SK-N-SH treated with all-trans-retinoic acid at 6 μM for 48 hours (cell line): Measurements from ENCODE around the gene TET2.

Experiments used
- ATAC-seq: fragments of 200-7000 bp; cut with Tn5 transposase; 3 replicates; pipeline ENCODE4 v1.9.1; 2020; ENCODE audit warnings: mild to moderate bottlenecking, moderate library complexity
- ARNTL ChIP-seq: fragments of 450-650 bp; formaldehyde crosslinking; IDR thresholded peaks from 2 replicates; pipeline ENCODE4 v1.5.0; 2020; ENCODE audit warnings: low read depth, mild to moderate bottlenecking, moderate library complexity, borderline replicate concordance
- BACH2 ChIP-seq: fragments of 250-450 bp; sonication (Bioruptor Pico); IDR thresholded peaks from 2 replicates; pipeline ENCODE4 v1.9.0; 2021; ENCODE audit warnings: mild to moderate bottlenecking, borderline replicate concordance
- CREB5 ChIP-seq: fragments of 250-450 bp; sonication (Bioruptor Pico); IDR thresholded peaks from 2 replicates; pipeline ENCODE4 v1.5.1; 2020; ENCODE audit warnings: low read depth, mild to moderate bottlenecking, moderate library complexity
- CSDC2 ChIP-seq: fragments of 250-450 bp; sonication (Bioruptor Pico); IDR thresholded peaks from 2 replicates; pipeline ENCODE4 v1.5.0; 2020; ENCODE audit warnings: mild to moderate bottlenecking, moderate library complexity
- CSRNP3 ChIP-seq: fragments of 250-450 bp; sonication (Bioruptor Pico); IDR thresholded peaks from 2 replicates; pipeline ENCODE4 v1.5.1; 2021; ENCODE audit warnings: mild to moderate bottlenecking, moderate library complexity
- ESRRG ChIP-seq: fragments of 250-450 bp; sonication (Bioruptor Pico); IDR thresholded peaks from 2 replicates; pipeline ENCODE4 v1.6.1; 2021; ENCODE audit warnings: mild to moderate bottlenecking
- GLIS3 ChIP-seq: fragments of 250-450 bp; sonication (Bioruptor Pico); IDR thresholded peaks from 2 replicates; pipeline ENCODE4 v1.5.0; 2020; ENCODE audit warnings: mild to moderate bottlenecking, moderate library complexity
- ISL1 ChIP-seq: fragments of 250-450 bp; sonication (Bioruptor Pico); IDR thresholded peaks from 2 replicates; pipeline ENCODE4 v2.1.2; 2022; ENCODE audit warnings: mild to moderate bottlenecking, moderate library complexity
- OSR1 ChIP-seq: fragments of 250-450 bp; sonication (Bioruptor Pico); IDR thresholded peaks from 2 replicates; pipeline ENCODE4 v1.8.0; 2022; ENCODE audit warnings: moderate library complexity, mild to moderate bottlenecking, inconsistent platforms
- POU6F1 ChIP-seq: fragments of 250-450 bp; sonication (Bioruptor Pico); IDR thresholded peaks from 2 replicates; pipeline ENCODE4 v1.8.0; 2021; ENCODE audit warnings: low read depth, mild to moderate bottlenecking, moderate library complexity, borderline replicate concordance
- SNAI2 ChIP-seq: fragments of 250-450 bp; sonication (Bioruptor Pico); IDR thresholded peaks from 2 replicates; pipeline ENCODE4 v1.5.0; 2020; ENCODE audit warnings: mild to moderate bottlenecking, moderate library complexity
- TCF4 ChIP-seq: fragments of 250-450 bp; sonication (Bioruptor Pico); IDR thresholded peaks from 2 replicates; pipeline ENCODE4 v1.8.0; 2021; ENCODE audit warnings: mild to moderate bottlenecking, moderate library complexity, borderline replicate concordance
- TOX ChIP-seq: fragments of 250-450 bp; sonication (Bioruptor Pico); IDR thresholded peaks from 2 replicates; pipeline ENCODE4 v1.8.0; 2021; ENCODE audit warnings: mild to moderate bottlenecking, moderate library complexity, borderline replicate concordance
- TSHZ2 ChIP-seq: fragments of 250-450 bp; sonication (Bioruptor Pico); IDR thresholded peaks from 2 replicates; pipeline ENCODE4 v1.5.0; 2020; ENCODE audit warnings: mild to moderate bottlenecking, moderate library complexity
- ZC3H10 ChIP-seq: fragments of 250-450 bp; sonication (Bioruptor Pico); IDR thresholded peaks from 2 replicates; pipeline ENCODE4 v1.5.1; 2021; ENCODE audit warnings: mild to moderate bottlenecking, moderate library complexity
- ZFP3 ChIP-seq: fragments of 250-450 bp; sonication (Bioruptor Pico); IDR thresholded peaks from 2 replicates; pipeline ENCODE4 v1.5.0; 2020; ENCODE audit warnings: mild to moderate bottlenecking, moderate library complexity
- ZFP30 ChIP-seq: fragments of 450-650 bp; formaldehyde crosslinking; IDR thresholded peaks from 2 replicates; pipeline ENCODE4 v1.5.0; 2022; ENCODE audit warnings: mild to moderate bottlenecking, moderate library complexity
- ZNF565 ChIP-seq: fragments of 450-650 bp; formaldehyde crosslinking; conservative IDR thresholded peaks from 2 replicates; pipeline ENCODE4 v1.5.0; 2020; ENCODE audit warnings: low read depth, mild to moderate bottlenecking, moderate library complexity
- ZNF70 ChIP-seq: fragments of 450-650 bp; formaldehyde crosslinking; IDR thresholded peaks from 2 replicates; pipeline ENCODE4 v1.5.0; 2020; ENCODE audit warnings: mild to moderate bottlenecking, moderate library complexity
- ZNF8 ChIP-seq: fragments of 450-650 bp; formaldehyde crosslinking; IDR thresholded peaks from 2 replicates; pipeline ENCODE4 v1.5.0; 2020; ENCODE audit warnings: mild to moderate bottlenecking, moderate library complexity
- TF ChIP-seq, protein P1 (sequence below): fragments of 250-450 bp; sonication (Bioruptor Pico); IDR thresholded peaks from 2 replicates; pipeline ENCODE4 v1.8.0; 2020; ENCODE audit warnings: mild to moderate bottlenecking, moderate library complexity, borderline replicate concordance

Gene TET2

DNA sequence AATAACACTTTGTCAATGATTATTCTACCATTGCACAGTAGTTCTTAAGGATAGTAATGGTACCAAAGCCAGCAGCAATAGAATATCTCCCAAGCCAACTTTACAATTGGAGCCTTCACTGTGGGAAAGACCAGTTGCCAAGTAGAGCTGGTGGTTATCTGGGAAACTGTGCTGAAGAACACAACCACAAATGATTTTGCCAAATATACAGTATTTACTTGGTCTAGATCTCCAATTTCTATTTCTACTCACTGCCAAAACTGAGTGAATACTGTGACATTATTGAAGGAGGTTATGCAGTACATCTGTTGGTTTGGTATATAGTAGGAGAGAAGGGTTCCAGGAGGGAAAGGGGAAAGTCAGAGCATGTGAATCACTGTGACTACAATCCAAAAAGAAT, 3.8 kb downstream of the TET2 start:
- ATAC-seq = no peak
- TF ChIP-seq CSDC2 (CRISPR knock-in tag) = no peak
- no peak for TF ChIP-seq ZC3H10
- TF ChIP-seq TSHZ2 = no peak
- no peak for TF ChIP-seq GLIS3 (CRISPR knock-in tag)
- TF ChIP-seq TCF4 (CRISPR knock-in tag) = no peak
- no peak for TF ChIP-seq SNAI2 (CRISPR knock-in tag)
- TF ChIP-seq ESRRG (CRISPR knock-in tag) = no peak
- no peak for TF ChIP-seq TOX (CRISPR knock-in tag)
- no peak for TF ChIP-seq ZNF70
- TF ChIP-seq BACH2 = no peak
- no peak for TF ChIP-seq ARNTL (CRISPR knock-in tag)
- TF ChIP-seq ZFP30 (CRISPR knock-in tag) = no peak
- TF ChIP-seq OSR1 (CRISPR knock-in tag) = no peak
- no peak for TF ChIP-seq ZNF8 (CRISPR knock-in tag)
- TF ChIP-seq, all 23 proteins: peak for 0

DNA sequence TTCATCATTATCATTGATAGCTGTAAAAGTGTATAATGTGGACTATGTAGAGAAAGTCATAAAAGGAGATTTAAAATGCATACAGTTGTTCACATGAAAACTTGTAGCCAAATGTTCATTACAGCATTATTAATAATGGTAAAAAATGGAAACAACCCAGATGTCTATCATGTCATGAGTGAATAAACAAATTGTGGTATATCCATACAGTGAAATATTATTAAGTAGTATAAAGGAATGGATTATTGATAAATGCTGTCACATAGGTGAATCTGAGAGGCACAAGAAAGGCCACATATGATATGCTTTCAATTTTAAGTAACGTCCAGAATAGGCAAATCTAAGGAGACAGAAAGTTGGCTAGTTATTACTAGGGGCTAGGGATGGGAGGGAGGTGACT, 7.1 kb downstream of the TET2 start:
- TF ChIP-seq ZFP3 (CRISPR knock-in tag) = no peak
- TF ChIP-seq ZNF8 (CRISPR knock-in tag) = peak; percentile 90
- TF ChIP-seq, all 23 proteins: peak for 1
- ATAC-seq = no peak

DNA sequence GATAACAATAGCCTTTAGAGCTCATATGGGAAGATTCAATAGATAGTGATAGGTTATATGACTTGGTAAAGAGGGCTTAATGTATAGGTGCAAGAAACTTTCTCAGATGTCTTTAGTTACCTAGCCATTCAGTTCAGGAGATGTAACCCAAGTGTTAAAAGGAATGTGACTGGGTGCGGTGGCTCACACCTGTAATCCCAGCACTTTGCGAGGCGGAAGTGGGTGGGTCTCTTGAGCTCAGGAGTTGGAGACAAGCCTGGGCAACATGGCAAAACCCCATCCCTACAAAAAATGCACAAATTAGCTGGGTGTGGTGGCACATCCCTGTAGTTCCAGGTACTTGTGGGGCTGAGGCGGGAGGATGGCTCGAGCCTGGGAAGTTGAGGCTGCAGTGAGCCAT, 7.9 kb downstream of the TET2 start:
- TF ChIP-seq BACH2 = no peak
- TF ChIP-seq ZNF8 (CRISPR knock-in tag) = no peak
- no peak for TF ChIP-seq ZFP30 (CRISPR knock-in tag)
- TF ChIP-seq POU6F1 = no peak
- TF ChIP-seq ZFP3 (CRISPR knock-in tag) = no peak
- TF ChIP-seq, protein P1, sequence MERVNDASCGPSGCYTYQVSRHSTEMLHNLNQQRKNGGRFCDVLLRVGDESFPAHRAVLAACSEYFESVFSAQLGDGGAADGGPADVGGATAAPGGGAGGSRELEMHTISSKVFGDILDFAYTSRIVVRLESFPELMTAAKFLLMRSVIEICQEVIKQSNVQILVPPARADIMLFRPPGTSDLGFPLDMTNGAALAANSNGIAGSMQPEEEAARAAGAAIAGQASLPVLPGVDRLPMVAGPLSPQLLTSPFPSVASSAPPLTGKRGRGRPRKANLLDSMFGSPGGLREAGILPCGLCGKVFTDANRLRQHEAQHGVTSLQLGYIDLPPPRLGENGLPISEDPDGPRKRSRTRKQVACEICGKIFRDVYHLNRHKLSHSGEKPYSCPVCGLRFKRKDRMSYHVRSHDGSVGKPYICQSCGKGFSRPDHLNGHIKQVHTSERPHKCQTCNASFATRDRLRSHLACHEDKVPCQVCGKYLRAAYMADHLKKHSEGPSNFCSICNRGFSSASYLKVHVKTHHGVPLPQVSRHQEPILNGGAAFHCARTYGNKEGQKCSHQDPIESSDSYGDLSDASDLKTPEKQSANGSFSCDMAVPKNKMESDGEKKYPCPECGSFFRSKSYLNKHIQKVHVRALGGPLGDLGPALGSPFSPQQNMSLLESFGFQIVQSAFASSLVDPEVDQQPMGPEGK (CRISPR knock-in tag) = no peak
- TF ChIP-seq ISL1 (CRISPR knock-in tag) = no peak
- TF ChIP-seq OSR1 (CRISPR knock-in tag) = no peak
- TF ChIP-seq CSRNP3 (CRISPR knock-in tag) = no peak
- TF ChIP-seq GLIS3 (CRISPR knock-in tag) = no peak
- TF ChIP-seq CSDC2 (CRISPR knock-in tag) = no peak
- no peak for TF ChIP-seq ZC3H10
- no peak for TF ChIP-seq SNAI2 (CRISPR knock-in tag)
- no peak for ATAC-seq

DNA sequence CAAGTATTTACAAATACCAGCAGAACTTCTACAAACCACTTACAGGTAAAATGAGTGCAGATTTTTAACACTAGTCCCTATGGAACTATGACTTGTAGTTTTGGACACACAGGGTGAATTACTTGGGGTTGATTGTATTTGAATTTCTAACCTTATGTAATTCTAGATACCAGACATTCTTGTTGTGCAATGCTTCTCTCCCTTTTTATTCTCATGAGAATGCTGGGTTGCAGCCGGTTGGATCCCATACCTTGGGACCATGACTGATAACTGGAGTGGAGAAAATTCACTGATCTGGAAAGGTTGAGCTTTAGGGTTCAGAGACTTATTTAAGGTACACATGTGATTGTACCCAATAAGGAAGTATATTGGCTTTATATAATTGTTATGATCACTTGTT, 8.8 kb downstream of the TET2 start:
- no peak for ATAC-seq
- TF ChIP-seq CREB5 = no peak
- TF ChIP-seq ISL1 (CRISPR knock-in tag) = no peak
- TF ChIP-seq CSDC2 (CRISPR knock-in tag) = no peak
- TF ChIP-seq OSR1 (CRISPR knock-in tag) = no peak
- no peak for TF ChIP-seq TCF4 (CRISPR knock-in tag)
- TF ChIP-seq CSRNP3 (CRISPR knock-in tag) = no peak
- TF ChIP-seq GLIS3 (CRISPR knock-in tag) = no peak
- no peak for TF ChIP-seq TSHZ2
- TF ChIP-seq ARNTL (CRISPR knock-in tag) = no peak
- no peak for TF ChIP-seq SNAI2 (CRISPR knock-in tag)
- TF ChIP-seq ZFP3 (CRISPR knock-in tag) = no peak
- no peak for TF ChIP-seq ZC3H10
- no peak for TF ChIP-seq ZNF70
- no peak for TF ChIP-seq TOX (CRISPR knock-in tag)
- TF ChIP-seq BACH2 = no peak
- TF ChIP-seq ZNF8 (CRISPR knock-in tag) = no peak
- no peak for TF ChIP-seq ZNF565
- no peak for TF ChIP-seq ZFP30 (CRISPR knock-in tag)
